Spleen (tissue), 11 donors: ENCODE results near the gene PHF21A. TPM values are rescaled to one million over a fixed set of nuclear protein-coding genes. Genes with fewer than 3 reads are reported as not detected.

Experiments used
- DNase-seq: peaks from one replicate; pipeline ENCODE4 v3.0.0-alpha.2; 2020
- H3K27ac ChIP-seq, 8 donors: fragments of 200-600 bp; sonication (generic) in 7 of 8; 1 replicate in 4 of 8; 2 replicates in 4 of 8; pipeline versions ENCODE4 v1.5.0 to v1.8.0; 2016 to 2021; ENCODE audit warnings: inconsistent platforms in 4 of 8, mild to moderate bottlenecking in 4 of 8, moderate library complexity in 1 of 8
- H3K27me3 ChIP-seq, 7 donors: fragments of 200-600 bp; sonication (generic) in 6 of 7; replicated peaks in 1 of 7; 1 replicate in 4 of 7; 2 replicates in 3 of 7; pipeline versions ENCODE4 v1.5.0 to v1.8.0; 2016 to 2021; ENCODE audit warnings: inconsistent platforms in 3 of 7, mild to moderate bottlenecking in 1 of 7
- H3K36me3 ChIP-seq, 6 donors: fragments of 200-600 bp; sonication (generic) in 5 of 6; 1 replicate in 4 of 6; 2 replicates in 2 of 6; pipeline versions ENCODE4 v1.5.0 to v1.8.0; 2016 to 2021; ENCODE audit warnings: inconsistent platforms in 2 of 6
- H3K4me1 ChIP-seq, 6 donors: fragments of 200-600 bp; sonication (generic) in 5 of 6; 1 replicate in 3 of 6; 2 replicates in 3 of 6; pipeline versions ENCODE4 v1.5.0 to v1.8.0; 2016 to 2021; ENCODE audit warnings: inconsistent platforms in 3 of 6
- H3K4me3 ChIP-seq, 8 donors: fragments of 200-600 bp; sonication (generic) in 7 of 8; 1 replicate in 4 of 8; 2 replicates in 4 of 8; pipeline versions ENCODE4 v1.5.0 to v1.8.0; 2016 to 2021; ENCODE audit warnings: inconsistent platforms in 4 of 8, mild to moderate bottlenecking in 4 of 8, moderate library complexity in 2 of 8
- H3K9me3 ChIP-seq, 8 donors: fragments of 200-600 bp; sonication (generic) in 7 of 8; 1 replicate in 4 of 8; 2 replicates in 4 of 8; pipeline versions ENCODE4 v1.5.0 to v1.8.0; 2016 to 2021; ENCODE audit warnings: inconsistent platforms in 4 of 8
- POLR2A ChIP-seq, 3 donors: fragments of 450-650 bp; IDR thresholded peaks; one replicate each; pipeline ENCODE4 v1.5.1; 2017; ENCODE audit warnings: antibody characterized with exemption in 3 of 3, mild to moderate bottlenecking in 1 of 3
- POLR2AphosphoS5 ChIP-seq, 3 donors: sonication (generic); formaldehyde crosslinking; IDR thresholded peaks; one replicate each; pipeline ENCODE4 v1.5.1; 2017; ENCODE audit warnings: antibody characterized with exemption in 3 of 3
- WGBS, 5 donors: extraction: QIAGEN DNeasy Blood & Tissue Kit in 3 of 5; methylation state at CpG; one replicate each; pipeline versions ENCODE4 v1.1.5 to v1.1.7; 2013 to 2018; 5-methylcytosine and 5-hydroxymethylcytosine counted together
- intact Hi-C: fragments of 100-400 bp; cut with DNase I; formaldehyde crosslinking; loops from one replicate; pipeline ENCODE4 v1.15.0; 2023; ENCODE audit warnings: low total_unique reads
- polyA plus RNA-seq, 3 donors: library from polyadenylated mRNA; stranded (reverse); fragments of 200-250 nt; gene quantifications; one replicate each; pipeline ENCODE4 v1.2.1, GENCODE V29; 2013
- total RNA-seq, 7 donors: library from RNA; depleted of rRNA in 3 of 7; stranded (reverse); fragments of >200 nt in 3 of 7; fragmentation: NEBNext Ultra II Directional in 4 of 7; extraction: Animal tissue kit (Norgen Biotek cat#: 25700) in 4 of 7; gene quantifications; one replicate each; pipeline versions ENCODE4 v1.1.0 to v1.2.1, GENCODE V29; 2016 to 2021
- TF ChIP-seq, protein P1 (sequence below), 11 experiments: fragments of 200-600 bp in 7 of 11; fragments of 450-650 bp in 4 of 11; sonication (generic) in 4 of 11; IDR thresholded peaks in 8 of 11; conservative IDR thresholded peaks in 3 of 11; 1 replicate in 7 of 11; 2 replicates in 4 of 11; pipeline versions ENCODE4 v1.4.0 to v1.8.0; 2016 to 2021; ENCODE audit warnings: antibody characterized with exemption in 11 of 11, inconsistent platforms in 4 of 11, mild to moderate bottlenecking in 1 of 11
- donor health status: healthy with polysubstance abuse.
- donor health status: DM: no; HTN: no; CAD: no; lungs with moderate emphysema.
- donor health status: DM: no; HTN: no; CAD: no.
- donor health status: Bipolar disorder and iron deficiency.
- donor health status: healthy.
- donor health status: DM: no; HTN: no; CAD: no.
- donor health status: DM: yes; HTN: yes; CAD: no.

The PHF21A gene
- total and polyA plus RNA-seq, 10 donors, result 9.2 to 110 (median 79.7) TPM

DNA sequence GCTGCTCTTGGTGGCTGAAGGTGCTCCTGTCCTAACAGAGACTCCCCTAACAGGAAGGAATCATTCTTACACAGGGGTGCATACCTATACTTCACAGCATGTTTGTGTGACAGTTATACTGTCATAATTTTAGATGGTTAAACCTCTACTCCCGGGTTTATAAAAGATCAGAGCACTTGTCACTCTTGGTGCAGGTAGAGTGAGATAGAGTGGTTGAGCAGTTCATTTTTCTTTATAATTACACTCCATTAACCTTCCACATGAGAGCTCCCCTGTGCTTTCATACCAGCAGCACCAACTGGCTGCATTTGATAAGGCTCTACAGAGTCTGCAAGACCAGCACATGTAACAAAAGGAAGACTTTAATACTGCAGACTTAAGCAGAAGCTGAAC, 125.9 kb downstream of the PHF21A start:
- no peak overlapping the region for H3K27ac ChIP-seq
- DNase-seq, result no peak
- peaks cover 0 to 4% (median 0%) of the 10 kb centered on the region in 6 donors for H3K36me3 ChIP-seq
- H3K9me3 ChIP-seq, result no peaks in the 10 kb centered on the region
- peaks cover 0 to 38% (median 0%) of the 10 kb centered on the region in 6 donors for H3K4me1 ChIP-seq
- no peaks in the 10 kb centered on the region for H3K27me3 ChIP-seq
- 70 to 83% (median 80%) methylated on average over 1 of the region's 1 CpG for WGBS, 5 donors
- no peak overlapping the region for H3K4me3 ChIP-seq
- no peak for TF ChIP-seq POLR2A (IDR thresholded peaks at IDR 0.05)
- TF ChIP-seq, protein P1, sequence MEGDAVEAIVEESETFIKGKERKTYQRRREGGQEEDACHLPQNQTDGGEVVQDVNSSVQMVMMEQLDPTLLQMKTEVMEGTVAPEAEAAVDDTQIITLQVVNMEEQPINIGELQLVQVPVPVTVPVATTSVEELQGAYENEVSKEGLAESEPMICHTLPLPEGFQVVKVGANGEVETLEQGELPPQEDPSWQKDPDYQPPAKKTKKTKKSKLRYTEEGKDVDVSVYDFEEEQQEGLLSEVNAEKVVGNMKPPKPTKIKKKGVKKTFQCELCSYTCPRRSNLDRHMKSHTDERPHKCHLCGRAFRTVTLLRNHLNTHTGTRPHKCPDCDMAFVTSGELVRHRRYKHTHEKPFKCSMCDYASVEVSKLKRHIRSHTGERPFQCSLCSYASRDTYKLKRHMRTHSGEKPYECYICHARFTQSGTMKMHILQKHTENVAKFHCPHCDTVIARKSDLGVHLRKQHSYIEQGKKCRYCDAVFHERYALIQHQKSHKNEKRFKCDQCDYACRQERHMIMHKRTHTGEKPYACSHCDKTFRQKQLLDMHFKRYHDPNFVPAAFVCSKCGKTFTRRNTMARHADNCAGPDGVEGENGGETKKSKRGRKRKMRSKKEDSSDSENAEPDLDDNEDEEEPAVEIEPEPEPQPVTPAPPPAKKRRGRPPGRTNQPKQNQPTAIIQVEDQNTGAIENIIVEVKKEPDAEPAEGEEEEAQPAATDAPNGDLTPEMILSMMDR (IDR thresholded peaks at IDR 0.05 in 8 of 11, conservative IDR thresholded peaks at IDR 0.05 in 3 of 11), result no peak
- no peak for TF ChIP-seq POLR2AphosphoS5 (IDR thresholded peaks at IDR 0.05)
- intact Hi-C loops, result no loop called here

DNA sequence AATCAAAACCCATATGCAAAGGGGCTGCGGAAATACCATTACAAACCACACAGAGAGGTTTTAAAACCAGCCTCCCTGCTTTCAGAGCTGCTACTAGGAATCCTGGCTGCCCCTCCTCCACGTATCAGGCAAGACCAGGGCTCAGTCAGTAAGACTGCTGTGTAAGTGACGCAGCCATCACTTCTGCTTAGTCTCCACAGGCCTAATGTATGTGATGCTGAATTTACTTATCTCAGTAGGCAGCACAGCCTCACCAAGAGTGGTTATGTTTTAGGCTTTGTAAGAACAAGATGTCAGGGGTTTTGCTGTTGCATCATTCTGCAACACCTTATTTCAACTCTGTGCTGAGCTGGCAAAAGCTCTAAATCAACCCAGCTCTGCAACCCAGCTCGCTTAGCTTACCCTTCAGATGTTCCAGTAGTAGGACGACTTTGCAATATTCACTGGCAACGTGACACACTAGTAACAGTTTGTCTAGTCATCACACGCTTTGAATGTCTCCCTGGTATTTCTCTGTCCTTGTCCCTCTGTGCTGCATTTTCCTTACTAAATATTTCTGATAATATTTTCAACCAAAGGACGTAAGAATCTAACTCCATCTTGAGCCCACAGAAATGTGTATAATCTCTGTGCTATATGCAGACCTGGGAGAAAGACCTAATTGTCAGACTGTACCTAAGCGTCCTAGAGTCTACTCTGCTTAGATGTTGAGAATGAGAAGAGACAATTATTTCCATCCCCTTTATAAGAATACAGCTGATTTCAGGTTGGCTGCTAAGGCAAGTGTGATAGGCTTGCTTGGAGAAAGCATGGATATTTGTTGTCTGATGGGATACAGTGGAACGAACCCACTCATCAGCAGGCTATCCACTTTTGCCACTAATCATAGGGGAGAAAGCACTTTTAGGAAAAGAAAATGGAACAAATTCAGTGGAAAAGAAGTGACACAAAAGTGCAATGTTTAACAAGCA, 126.6 kb downstream of the PHF21A start:
- DNase-seq, result no peak
- TF ChIP-seq, protein P1 (IDR thresholded peaks at IDR 0.05 in 8 of 11, conservative IDR thresholded peaks at IDR 0.05 in 3 of 11), result no peak
- TF ChIP-seq POLR2A (IDR thresholded peaks at IDR 0.05) (no peak), POLR2AphosphoS5 (IDR thresholded peaks at IDR 0.05) (no peak)
- H3K27me3 ChIP-seq, result no peaks in the 10 kb centered on the region
- no peak overlapping the region for H3K4me3 ChIP-seq
- H3K4me1 ChIP-seq, result peaks cover 0 to 43% (median 0%) of the 10 kb centered on the region in 6 donors
- intact Hi-C loops, result no loop called here
- peaks cover 0 to 2% (median 0%) of the 10 kb centered on the region in 6 donors for H3K36me3 ChIP-seq
- 71 to 89% (median 78%) methylated on average over 10 of the region's 10 CpGs for WGBS, 5 donors
- H3K27ac ChIP-seq, result peak overlapping the region in 1 of 8 donors; percentile 15
- no peaks in the 10 kb centered on the region for H3K9me3 ChIP-seq

DNA sequence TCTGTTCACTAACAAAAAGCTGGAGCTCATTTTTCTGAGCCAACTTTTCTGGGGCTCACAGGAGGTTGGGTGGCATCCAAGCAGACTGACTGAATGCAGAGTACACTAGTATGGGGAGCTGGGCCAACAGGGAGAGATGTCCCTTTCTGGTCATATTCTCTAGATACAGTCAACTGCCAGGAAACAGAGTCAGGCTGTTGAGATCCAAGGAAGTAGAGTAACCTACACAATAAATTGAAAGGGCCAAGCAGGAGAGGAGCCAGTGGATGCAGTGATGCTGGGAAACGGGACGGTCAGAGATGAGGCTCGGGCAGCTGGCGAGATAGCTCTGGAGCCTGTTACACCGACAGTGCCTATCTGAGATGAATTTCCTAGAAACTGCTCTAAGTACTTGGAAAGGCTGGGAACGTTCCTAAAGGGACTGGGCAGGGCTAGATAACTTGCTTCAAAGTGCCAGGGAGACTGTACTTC, 127.7 kb downstream of the PHF21A start:
- no peaks in the 10 kb centered on the region for H3K36me3 ChIP-seq
- no peaks in the 10 kb centered on the region for H3K9me3 ChIP-seq
- peak overlapping the region in 3 of 8 donors; percentile 10 to 15 (median 11) for H3K27ac ChIP-seq
- H3K4me3 ChIP-seq, result no peak overlapping the region
- H3K27me3 ChIP-seq, result no peaks in the 10 kb centered on the region
- 73 to 88% (median 81%) methylated on average over 6 of the region's 6 CpGs for WGBS, 5 donors
- DNase-seq, result no peak
- H3K4me1 ChIP-seq, result peaks cover 0 to 45% (median 0%) of the 10 kb centered on the region in 6 donors
- TF ChIP-seq, protein P1 (IDR thresholded peaks at IDR 0.05 in 8 of 11, conservative IDR thresholded peaks at IDR 0.05 in 3 of 11), result no peak
- TF ChIP-seq POLR2A (IDR thresholded peaks at IDR 0.05), result no peak
- no peak for TF ChIP-seq POLR2AphosphoS5 (IDR thresholded peaks at IDR 0.05)
- intact Hi-C loops, result no loop called here

DNA sequence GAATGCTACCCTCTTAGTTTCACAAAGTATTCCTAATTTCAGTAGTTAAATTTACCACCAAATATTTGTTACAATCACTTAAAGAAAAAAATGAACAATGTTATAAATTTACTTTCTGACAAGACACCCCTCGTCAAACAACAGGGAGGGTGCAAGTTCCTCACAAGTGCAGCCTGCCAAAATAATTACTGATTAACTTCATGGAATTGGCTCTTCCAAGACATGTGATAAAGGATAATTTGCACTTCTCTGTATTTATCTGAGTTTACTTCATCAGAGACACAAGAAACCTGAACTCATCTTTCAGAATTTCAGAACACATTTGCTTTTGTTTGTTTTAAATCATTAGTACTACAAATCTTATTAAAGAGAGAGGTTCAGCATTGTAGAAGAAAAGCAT, 132.3 kb downstream of the PHF21A start:
- Histone ChIP-seq H3K36me3 (peaks cover 0 to 4% (median 0%) of the 10 kb centered on the region in 6 donors), H3K4me3 (no peak overlapping the region), H3K27ac (no peak overlapping the region), H3K9me3 (no peaks in the 10 kb centered on the region), H3K27me3 (no peaks in the 10 kb centered on the region), H3K4me1 (peaks cover 0 to 35% (median 2%) of the 10 kb centered on the region in 6 donors)
- WGBS, 5 donors, result 87 to 100% (median 93%) methylated on average over 1 of the region's 1 CpG
- DNase-seq, result no peak
- TF ChIP-seq POLR2AphosphoS5 (IDR thresholded peaks at IDR 0.05), result no peak
- TF ChIP-seq, protein P1 (IDR thresholded peaks at IDR 0.05 in 8 of 11, conservative IDR thresholded peaks at IDR 0.05 in 3 of 11), result no peak
- intact Hi-C loops, result no loop called here
